Measurements from ENCODE around the gene PTPRN2.

DNA sequence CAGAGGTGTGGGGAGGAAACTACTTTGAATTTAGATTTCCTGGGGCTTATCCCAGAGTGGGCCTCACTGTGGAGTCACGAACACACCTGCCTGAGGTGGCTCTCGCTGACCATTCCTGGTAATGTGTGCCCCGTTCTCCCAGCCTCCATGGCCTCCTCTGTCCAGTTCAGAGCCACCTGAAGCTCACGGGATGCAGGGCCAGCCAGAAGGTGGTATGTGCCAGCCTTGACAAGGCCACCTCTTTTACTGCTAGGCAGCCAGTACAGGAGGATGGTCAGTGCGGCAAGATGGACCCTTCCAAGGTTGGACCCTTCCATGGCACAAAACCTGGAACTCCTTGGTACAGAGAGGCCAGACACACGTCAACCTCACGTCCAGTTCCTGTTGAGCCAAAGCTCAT lies 1040.5 kb downstream of the PTPRN2 start:
- TF ChIP-seq GATA2 (IDR thresholded peaks at IDR 0.05; ENCODE audit: low read depth, low read length) (no peak), GATA3 (IDR thresholded peaks at IDR 0.05; ENCODE audit: low read depth, low read length) (no peak)

Measured in SH-SY5Y (cell line).